Choroid plexus epithelial cell (primary cell): ENCODE results near the gene DSTN.

Source experiments
- DNase-seq: peaks from one replicate; pipeline ENCODE4 v3.0.0-alpha.2; 2010; ENCODE audit warnings: low read depth
- H3K4me3 ChIP-seq: 2 replicates; pipeline ENCODE4 v1.5.1; 2011; ENCODE audit warnings: low read depth, mild to moderate bottlenecking, control low read depth, low read length, moderate library complexity
- TF ChIP-seq, protein P1 (sequence below): conservative IDR thresholded peaks from 2 replicates; pipeline ENCODE4 v1.5.1; 2011; ENCODE audit warnings: low read depth, mild to moderate bottlenecking, control low read depth, inconsistent platforms, low read length, moderate library complexity

Gene DSTN

GRCh38 chr20:17613328-17614175 is 43.7 kb downstream of the DSTN start:
- no peak overlapping the region for H3K4me3 ChIP-seq
- TF ChIP-seq, protein P1, sequence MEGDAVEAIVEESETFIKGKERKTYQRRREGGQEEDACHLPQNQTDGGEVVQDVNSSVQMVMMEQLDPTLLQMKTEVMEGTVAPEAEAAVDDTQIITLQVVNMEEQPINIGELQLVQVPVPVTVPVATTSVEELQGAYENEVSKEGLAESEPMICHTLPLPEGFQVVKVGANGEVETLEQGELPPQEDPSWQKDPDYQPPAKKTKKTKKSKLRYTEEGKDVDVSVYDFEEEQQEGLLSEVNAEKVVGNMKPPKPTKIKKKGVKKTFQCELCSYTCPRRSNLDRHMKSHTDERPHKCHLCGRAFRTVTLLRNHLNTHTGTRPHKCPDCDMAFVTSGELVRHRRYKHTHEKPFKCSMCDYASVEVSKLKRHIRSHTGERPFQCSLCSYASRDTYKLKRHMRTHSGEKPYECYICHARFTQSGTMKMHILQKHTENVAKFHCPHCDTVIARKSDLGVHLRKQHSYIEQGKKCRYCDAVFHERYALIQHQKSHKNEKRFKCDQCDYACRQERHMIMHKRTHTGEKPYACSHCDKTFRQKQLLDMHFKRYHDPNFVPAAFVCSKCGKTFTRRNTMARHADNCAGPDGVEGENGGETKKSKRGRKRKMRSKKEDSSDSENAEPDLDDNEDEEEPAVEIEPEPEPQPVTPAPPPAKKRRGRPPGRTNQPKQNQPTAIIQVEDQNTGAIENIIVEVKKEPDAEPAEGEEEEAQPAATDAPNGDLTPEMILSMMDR: no peak
- DNase-seq: no peak

DNA sequence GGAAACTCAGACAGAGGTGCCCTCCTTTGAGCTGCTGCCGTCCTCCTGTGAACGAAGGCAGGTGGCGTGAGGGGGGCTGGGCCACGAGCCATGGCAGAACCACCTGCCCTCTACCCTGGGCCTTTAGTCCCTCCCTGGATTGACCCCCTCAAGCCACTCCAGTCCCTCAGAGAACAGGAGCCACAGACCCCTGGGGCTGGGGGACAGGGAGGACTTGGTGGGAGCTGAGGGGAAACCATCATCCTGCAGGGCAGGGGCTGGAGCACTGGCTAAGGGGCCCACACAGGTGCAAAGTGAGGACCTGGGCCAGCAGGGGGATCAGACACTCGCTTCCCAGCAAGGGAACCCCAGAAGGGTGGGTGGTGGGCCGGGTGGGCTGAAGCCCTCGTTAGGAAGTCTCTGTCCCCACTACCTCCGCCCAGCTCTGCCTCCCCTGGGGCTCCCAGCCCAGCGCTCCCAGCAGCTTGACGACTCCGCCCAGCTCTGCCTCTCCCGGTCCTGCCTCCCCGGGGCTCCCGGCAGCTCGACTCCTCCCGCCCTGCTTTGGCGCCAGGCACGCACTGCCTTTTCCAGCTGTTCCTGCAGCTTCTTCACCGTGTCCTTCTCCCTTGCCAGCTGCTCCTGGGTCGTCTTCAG is 44.4 kb downstream of the DSTN start:
- H3K4me3 ChIP-seq: no peak overlapping the region
- TF ChIP-seq, protein P1: no peak
- DNase-seq: peak; percentile 53

DNA sequence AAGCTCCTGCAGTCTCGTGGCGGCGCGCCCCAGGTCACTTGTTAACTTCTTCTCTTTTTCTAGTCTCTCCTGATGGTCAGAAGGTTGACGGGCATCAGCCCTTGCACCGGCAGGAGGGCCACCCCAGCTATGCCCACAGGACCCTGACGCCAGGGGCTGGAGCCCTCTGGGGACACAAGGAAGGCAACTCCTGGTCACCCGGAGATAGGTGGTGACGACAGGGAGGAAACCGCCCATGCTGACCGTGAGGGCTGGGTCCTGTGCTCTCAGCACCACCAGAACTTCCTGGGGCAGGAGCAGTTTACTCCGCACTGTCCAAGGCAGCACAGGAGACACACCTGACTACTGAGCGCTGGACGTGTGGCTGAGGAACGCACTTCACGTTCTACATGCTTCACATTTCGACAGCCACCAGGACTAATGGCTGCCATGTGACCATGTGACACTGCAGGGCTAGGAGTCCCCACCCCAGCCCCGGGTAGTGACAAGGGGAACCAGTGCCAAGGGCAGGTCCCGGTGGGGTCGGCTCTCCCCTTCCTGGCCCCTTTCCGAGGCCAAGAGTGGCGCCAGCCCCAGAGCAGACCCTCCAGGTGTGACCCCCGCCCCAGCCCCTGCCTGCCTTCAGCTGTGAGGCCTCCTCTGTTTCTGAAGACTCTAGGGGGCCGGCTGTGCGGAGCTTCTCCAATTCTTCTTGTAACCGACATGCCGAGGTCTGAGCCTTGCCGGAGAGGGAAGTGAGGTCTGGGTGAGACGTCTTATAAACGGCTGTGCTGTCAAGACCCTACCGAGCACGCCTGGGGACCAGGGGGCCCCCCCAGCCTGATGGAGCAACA is 45.2 kb downstream of the DSTN start:
- no peak overlapping the region for H3K4me3 ChIP-seq
- no peak for DNase-seq
- TF ChIP-seq, protein P1: no peak

- no peak for DNase-seq
Observed at GRCh38 chr20:17615645-17616479, 46.0 kb downstream of the DSTN start.

GRCh38 chr20:17616480-17617211 is 46.8 kb downstream of the DSTN start:
- no peak for DNase-seq

More at GRCh38 chr20:17615645-17616479, 46.0 kb downstream of the DSTN start:
- TF ChIP-seq, protein P1: no peak
- H3K4me3 ChIP-seq: no peak overlapping the region

More at GRCh38 chr20:17616480-17617211, 46.8 kb downstream of the DSTN start:
- TF ChIP-seq, protein P1: no peak
- no peak overlapping the region for H3K4me3 ChIP-seq
